SKM-1 (cell line): ENCODE measurements around the gene SBK3.
"Not testable (repeated sequence)": the region's sequence is repeated elsewhere in the genome, so short reads cannot be mapped to it uniquely, and the experiment has no call there.

Source experiments
- DNase-seq: peaks from one replicate; lab custom pipeline; 2025; ENCODE audit not compliant: unreplicated experiment; lab: John Stamatoyannopoulos, UW

The SBK3 gene

GRCh38 chr19:55545443-55545842, at the start of gene SBK3:
Gene SBK3 (minus strand): TSS chr19:55545543. CDS start chr19:55545543, 0 bp downstream.
- DNase-seq = no peak

- DNase-seq = no peak
Observed at GRCh38 chr19:55593096-55593772, 47.9 kb upstream of the SBK3 start.

- no peak for DNase-seq
Observed at GRCh38 chr19:55592391-55593090, 47.2 kb upstream of the SBK3 start.

- no peak for DNase-seq
Observed at GRCh38 chr19:55591555-55591954, 46.2 kb upstream of the SBK3 start.

GRCh38 chr19:55590617-55591016, 45.3 kb upstream of the SBK3 start:
- DNase-seq = no peak

GRCh38 chr19:55590109-55590508, 44.8 kb upstream of the SBK3 start:
- no peak for DNase-seq

- DNase-seq = no peak
Observed at GRCh38 chr19:55588738-55589137, 43.4 kb upstream of the SBK3 start.

GRCh38 chr19:55586976-55587668, 41.8 kb upstream of the SBK3 start:
- DNase-seq = no peak

GRCh38 chr19:55585658-55586339, 40.5 kb upstream of the SBK3 start:
- no peak for DNase-seq

- no peak for DNase-seq
Observed at GRCh38 chr19:55584871-55585270, 39.5 kb upstream of the SBK3 start.

GRCh38 chr19:55583897-55584296, 38.6 kb upstream of the SBK3 start:
- DNase-seq = not testable (repeated sequence)

- DNase-seq = not testable (repeated sequence)
Observed at GRCh38 chr19:55582284-55582683, 36.9 kb upstream of the SBK3 start.

GRCh38 chr19:55581823-55582223, 36.5 kb upstream of the SBK3 start:
- no peak for DNase-seq

GRCh38 chr19:55581145-55581822, 35.9 kb upstream of the SBK3 start:
- DNase-seq = no peak

- DNase-seq = peak; percentile 8
Observed at GRCh38 chr19:55580628-55581144, 35.3 kb upstream of the SBK3 start, which contains the start of gene ZNF579. Gene ZNF579 (minus strand): TSS chr19:55580848. CDS start chr19:55579639, 1,209 bp downstream.

- DNase-seq = no peak
Observed at GRCh38 chr19:55579766-55580621, 34.7 kb upstream of the SBK3 start.

- no peak for DNase-seq
Observed at GRCh38 chr19:55578761-55579747, 33.7 kb upstream of the SBK3 start.

GRCh38 chr19:55578031-55578760, 32.9 kb upstream of the SBK3 start:
- DNase-seq = no peak
